Measurements from ENCODE around the gene PNPO.

- TF ChIP-seq EZH2 (IDR thresholded peaks at IDR 0.05; ENCODE audit: insufficient read depth, poor library complexity, severe bottlenecking) = no peak
- no peak for TF ChIP-seq EZH2phosphoT487 (IDR thresholded peaks at IDR 0.05; ENCODE audit: insufficient read depth, low read depth)
These were observed 32.2 kb downstream of the PNPO start for GRCh38 chr17:47973541-47973940.
